ENCODE data around the gene CNTNAP2. TPM values are rescaled to one million over a fixed set of nuclear protein-coding genes. Genes with fewer than 3 reads are reported as not detected.

CNTNAP2 gene
- total and polyA plus RNA-seq, 2 donors (not counting 1 experiment from before 2014, with no cell fraction given): not detected

- Histone ChIP-seq H3K4me3 (replicated peaks in 1 of 4; ENCODE audit: control extremely low read depth in 1 of 4, insufficient read depth in 1 of 4, low read depth in 3 of 4, low read length in 4 of 4) (no peak overlapping the region), H3K4me1 (ENCODE audit: control insufficient read depth, extremely low read depth, insufficient read depth, low read length) (no peaks in the 10 kb centered on the region), H3K9ac (ENCODE audit: insufficient read depth, low read length) (no peak overlapping the region), H3K79me2 (ENCODE audit: control insufficient read depth, insufficient read depth, low read length) (no peaks in the 10 kb centered on the region), H4K20me1 (ENCODE audit: control insufficient read depth, extremely low read depth, insufficient read depth, low read length) (no peaks in the 10 kb centered on the region), H3K36me3 (ENCODE audit: control insufficient read depth, insufficient read depth, low read length) (no peaks in the 10 kb centered on the region), H2AFZ (ENCODE audit: low read length) (no peak overlapping the region), H3K9me3 (ENCODE audit: control insufficient read depth, insufficient read depth, low read depth, low read length) (no peaks in the 10 kb centered on the region), H3K4me2 (ENCODE audit: extremely low read depth, insufficient read depth, low read length) (no peak overlapping the region), H3K27me3 (ENCODE audit: control insufficient read depth, insufficient read depth, low read length) (no peaks in the 10 kb centered on the region), H3K27ac (ENCODE audit: insufficient read depth, low read length) (no peak overlapping the region)
- TF ChIP-seq EZH2 (IDR thresholded peaks at IDR 0.05; ENCODE audit: low read length, missing control alignments) (no peak), CTCF (conservative IDR thresholded peaks at IDR 0.05 in 1 of 2, IDR thresholded peaks at IDR 0.05 in 1 of 2; ENCODE audit: low read depth in 1 of 2, low read length in 2 of 2) (no peak)
- no peak for DNase-seq (ENCODE audit: low read depth in 2 of 2)
These were observed 383.4 kb downstream of the CNTNAP2 start for GRCh38 chr7:146499970-146500369.

DNA sequence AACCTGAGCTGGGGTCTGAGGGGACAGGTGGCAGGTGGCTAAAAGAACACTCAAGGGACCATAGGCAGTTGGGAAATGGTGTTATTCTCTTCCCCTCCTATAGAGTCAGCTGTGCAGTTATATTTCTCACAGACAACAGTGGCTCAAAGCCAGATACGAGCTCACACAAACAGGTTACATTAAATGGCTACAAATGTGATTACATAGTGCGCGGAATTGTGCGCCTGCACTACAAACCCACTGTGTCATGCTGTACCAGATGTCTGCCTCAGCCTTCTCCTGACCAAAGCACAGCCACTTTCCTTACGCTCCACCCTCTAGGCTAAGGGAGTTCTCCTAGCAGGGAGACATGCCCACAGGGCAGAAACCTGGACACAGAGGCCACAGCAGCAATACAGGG lies 387.2 kb downstream of the CNTNAP2 start:
- no peaks in the 10 kb centered on the region for H4K20me1 ChIP-seq (ENCODE audit: control insufficient read depth, extremely low read depth, insufficient read depth, low read length)

GRCh38 chr7:146510088-146510680 lies 393.6 kb downstream of the CNTNAP2 start:
- Histone ChIP-seq H3K4me2 (ENCODE audit: extremely low read depth, insufficient read depth, low read length) (no peak overlapping the region), H3K36me3 (ENCODE audit: control insufficient read depth, insufficient read depth, low read length) (no peaks in the 10 kb centered on the region), H3K9me3 (ENCODE audit: control insufficient read depth, insufficient read depth, low read depth, low read length) (no peaks in the 10 kb centered on the region), H3K27me3 (ENCODE audit: control insufficient read depth, insufficient read depth, low read length) (no peaks in the 10 kb centered on the region), H3K27ac (ENCODE audit: insufficient read depth, low read length) (no peak overlapping the region), H3K79me2 (ENCODE audit: control insufficient read depth, insufficient read depth, low read length) (no peaks in the 10 kb centered on the region), H4K20me1 (ENCODE audit: control insufficient read depth, extremely low read depth, insufficient read depth, low read length) (no peaks in the 10 kb centered on the region), H3K4me3 (replicated peaks in 1 of 4; ENCODE audit: control extremely low read depth in 1 of 4, insufficient read depth in 1 of 4, low read depth in 3 of 4, low read length in 4 of 4) (no peak overlapping the region), H3K4me1 (ENCODE audit: control insufficient read depth, extremely low read depth, insufficient read depth, low read length) (no peaks in the 10 kb centered on the region), H3K9ac (ENCODE audit: insufficient read depth, low read length) (no peak overlapping the region), H2AFZ (ENCODE audit: low read length) (no peak overlapping the region)
- no peak for TF ChIP-seq CTCF (conservative IDR thresholded peaks at IDR 0.05 in 1 of 2, IDR thresholded peaks at IDR 0.05 in 1 of 2; ENCODE audit: low read depth in 1 of 2, low read length in 2 of 2)
- no peak for TF ChIP-seq EZH2 (IDR thresholded peaks at IDR 0.05; ENCODE audit: low read length, missing control alignments)
- DNase-seq (ENCODE audit: low read depth in 2 of 2): no peak

More for the DNA sequence above, 387.2 kb downstream of the CNTNAP2 start:
- H2AFZ ChIP-seq (ENCODE audit: low read length): no peak overlapping the region
- no peaks in the 10 kb centered on the region for H3K9me3 ChIP-seq (ENCODE audit: control insufficient read depth, insufficient read depth, low read depth, low read length)
- no peaks in the 10 kb centered on the region for H3K4me1 ChIP-seq (ENCODE audit: control insufficient read depth, extremely low read depth, insufficient read depth, low read length)
- no peak overlapping the region for H3K9ac ChIP-seq (ENCODE audit: insufficient read depth, low read length)
- no peaks in the 10 kb centered on the region for H3K27me3 ChIP-seq (ENCODE audit: control insufficient read depth, insufficient read depth, low read length)
- H3K36me3 ChIP-seq (ENCODE audit: control insufficient read depth, insufficient read depth, low read length): no peaks in the 10 kb centered on the region
- H3K4me3 ChIP-seq (replicated peaks in 1 of 4; ENCODE audit: control extremely low read depth in 1 of 4, insufficient read depth in 1 of 4, low read depth in 3 of 4, low read length in 4 of 4): no peak overlapping the region
- TF ChIP-seq CTCF (conservative IDR thresholded peaks at IDR 0.05 in 1 of 2, IDR thresholded peaks at IDR 0.05 in 1 of 2; ENCODE audit: low read depth in 1 of 2, low read length in 2 of 2) (no peak), EZH2 (IDR thresholded peaks at IDR 0.05; ENCODE audit: low read length, missing control alignments) (no peak)
- no peak for DNase-seq (ENCODE audit: low read depth in 2 of 2)
- no peak overlapping the region for H3K27ac ChIP-seq (ENCODE audit: insufficient read depth, low read length)
- no peak overlapping the region for H3K4me2 ChIP-seq (ENCODE audit: extremely low read depth, insufficient read depth, low read length)
- no peaks in the 10 kb centered on the region for H3K79me2 ChIP-seq (ENCODE audit: control insufficient read depth, insufficient read depth, low read length)

Measured in fibroblast of lung (primary cell).